ENCODE measurements around the gene COPG2.
"Not testable (repeated sequence)": the region's sequence is repeated elsewhere in the genome, so short reads cannot be mapped to it uniquely, and the experiment has no call there.

Gene COPG2

DNA sequence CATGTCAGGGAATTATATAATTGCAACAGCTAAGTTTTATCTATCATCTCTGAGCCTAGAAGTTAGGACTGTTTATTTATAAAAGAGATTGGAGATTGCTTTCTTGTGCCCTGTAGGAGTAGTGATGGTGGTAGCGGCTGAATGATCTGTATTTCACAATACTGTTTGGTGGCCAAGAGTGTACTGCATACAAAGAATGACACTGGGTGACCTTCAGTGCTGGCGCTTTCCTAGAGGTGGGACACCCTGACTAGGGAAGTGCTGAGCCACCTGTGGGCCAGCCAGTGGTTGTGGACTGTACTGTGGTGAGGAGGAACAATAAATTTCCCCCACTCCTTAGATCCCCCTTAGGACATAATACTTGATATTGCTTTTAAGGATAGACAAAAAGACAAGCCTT lies 53.0 kb downstream of the COPG2 start:
- Histone ChIP-seq H3K9me3 (ENCODE audit: control insufficient read depth, low read length) (no peaks in the 10 kb centered on the region), H3K4me1 (ENCODE audit: control insufficient read depth, insufficient read depth, low read length, poor library complexity, severe bottlenecking) (no peaks in the 10 kb centered on the region), H3K27ac (ENCODE audit: low read depth, low read length, severe bottlenecking) (no peak overlapping the region), H3K36me3 (ENCODE audit: control insufficient read depth, insufficient read depth, low read length) (peaks cover 37% of the 10 kb centered on the region), H3K4me3 (ENCODE audit: extremely low read depth, insufficient read depth, low read length, poor library complexity, severe bottlenecking) (no peak overlapping the region)
- 100% methylated on average over 1 to 2 of the region's 2 CpGs for WGBS, 2 experiments (ENCODE audit: insufficient coverage in 2 of 2)

DNA sequence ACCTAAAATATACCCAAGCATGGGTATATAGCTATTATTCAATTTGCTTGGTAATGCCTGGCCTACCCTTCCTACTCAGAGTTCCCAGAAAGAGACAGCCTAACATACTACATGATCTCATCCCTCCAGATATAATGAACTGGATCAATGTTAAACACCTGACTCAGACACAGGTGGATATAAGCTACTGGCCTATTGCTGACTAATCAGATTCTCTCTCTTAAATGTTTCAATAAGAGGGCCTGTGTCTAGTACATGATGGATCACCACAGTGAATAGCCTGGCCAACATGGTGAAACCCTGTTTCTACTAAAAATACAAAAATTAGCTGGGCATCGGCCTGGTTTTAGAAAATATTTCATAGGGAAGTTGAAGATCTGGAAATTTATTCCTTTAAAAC lies 54.1 kb downstream of the COPG2 start:
- no peak overlapping the region for H3K27ac ChIP-seq (ENCODE audit: low read depth, low read length, severe bottlenecking)
- no peaks in the 10 kb centered on the region for H3K9me3 ChIP-seq (ENCODE audit: control insufficient read depth, low read length)
- no peak overlapping the region for H3K4me3 ChIP-seq (ENCODE audit: extremely low read depth, insufficient read depth, low read length, poor library complexity, severe bottlenecking)
- H3K4me1 ChIP-seq (ENCODE audit: control insufficient read depth, insufficient read depth, low read length, poor library complexity, severe bottlenecking): no peaks in the 10 kb centered on the region
- H3K36me3 ChIP-seq (ENCODE audit: control insufficient read depth, insufficient read depth, low read length): peaks cover 45% of the 10 kb centered on the region
- no CpG with 5 or more reads among the region's 1 CpG for WGBS, 2 experiments (ENCODE audit: insufficient coverage in 2 of 2)

DNA sequence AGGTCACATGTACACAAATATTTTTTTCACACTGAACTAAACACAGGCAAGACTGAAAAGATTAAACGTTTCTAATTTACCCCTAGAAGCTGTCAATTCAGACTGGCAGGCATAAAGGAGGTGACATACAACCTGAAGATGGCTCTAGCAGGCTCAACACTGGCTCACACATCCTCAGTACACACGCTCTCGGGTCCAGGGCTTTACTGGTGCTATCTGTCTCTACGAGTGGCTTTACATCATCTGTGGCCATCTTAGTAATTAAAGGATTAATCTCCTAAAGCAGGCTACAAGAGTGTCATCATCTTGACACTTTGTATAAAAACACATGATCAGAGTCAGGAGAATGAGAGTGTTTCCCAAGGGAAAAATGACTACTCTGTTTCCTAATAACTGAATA lies 57.3 kb downstream of the COPG2 start:
- Histone ChIP-seq H3K27ac (ENCODE audit: low read depth, low read length, severe bottlenecking) (no peak overlapping the region), H3K9me3 (ENCODE audit: control insufficient read depth, low read length) (no peaks in the 10 kb centered on the region), H3K4me1 (ENCODE audit: control insufficient read depth, insufficient read depth, low read length, poor library complexity, severe bottlenecking) (no peaks in the 10 kb centered on the region), H3K36me3 (ENCODE audit: control insufficient read depth, insufficient read depth, low read length) (peaks cover 58% of the 10 kb centered on the region), H3K4me3 (ENCODE audit: extremely low read depth, insufficient read depth, low read length, poor library complexity, severe bottlenecking) (no peak overlapping the region)
- WGBS, 2 experiments (ENCODE audit: insufficient coverage in 2 of 2): 100% methylated on average over 1 of the region's 4 CpGs; no CpG with 5 or more reads in 1 of the 2 experiments

DNA sequence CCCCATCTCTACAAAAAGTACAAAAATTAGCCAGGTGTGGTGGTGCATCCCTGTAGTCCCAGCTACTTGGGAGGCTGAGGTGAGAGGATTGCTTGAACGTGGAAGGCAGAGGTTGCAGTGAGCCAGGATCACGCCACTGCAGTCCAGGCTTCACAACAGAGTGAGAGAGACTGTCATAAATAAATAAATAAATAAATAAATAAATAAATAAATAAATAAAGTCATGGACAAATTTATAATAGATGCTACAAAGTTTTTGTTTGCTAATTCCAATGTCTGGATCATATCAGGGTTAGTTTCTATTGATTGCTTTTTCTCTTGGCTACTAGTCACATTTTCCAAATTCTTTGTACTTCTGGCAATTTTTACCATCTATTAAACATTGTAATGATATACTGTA lies 61.5 kb downstream of the COPG2 start:
- not testable (repeated sequence) for H3K4me1 ChIP-seq (ENCODE audit: control insufficient read depth, insufficient read depth, low read length, poor library complexity, severe bottlenecking); H3K4me3 ChIP-seq (ENCODE audit: extremely low read depth, insufficient read depth, low read length, poor library complexity, severe bottlenecking); H3K27ac ChIP-seq (ENCODE audit: low read depth, low read length, severe bottlenecking); H3K9me3 ChIP-seq (ENCODE audit: control insufficient read depth, low read length)
- no CpG with 5 or more reads among the region's 2 CpGs for WGBS, 2 experiments (ENCODE audit: insufficient coverage in 2 of 2)
- H3K36me3 ChIP-seq (ENCODE audit: control insufficient read depth, insufficient read depth, low read length): peaks cover 43% of the 10 kb centered on the region

DNA sequence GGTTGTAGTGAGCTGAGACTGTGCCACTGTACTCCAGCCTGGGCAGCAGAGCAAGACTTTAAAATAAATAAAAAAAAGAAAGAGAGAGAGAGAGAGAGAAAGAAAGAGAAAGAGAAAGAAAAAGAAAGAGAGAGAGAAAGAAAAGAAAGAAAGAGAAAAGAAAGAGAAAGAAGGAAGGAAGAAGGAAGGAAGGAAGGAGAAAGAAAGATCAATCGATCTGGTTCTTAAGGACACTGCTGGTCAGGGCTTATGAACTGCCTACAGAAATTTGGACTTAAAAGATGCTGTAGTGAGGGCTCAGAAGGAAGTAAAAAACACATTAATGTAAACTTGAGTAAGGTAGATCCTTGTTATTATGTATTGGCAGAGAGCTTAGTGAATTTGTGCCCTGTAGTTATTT lies 62.4 kb downstream of the COPG2 start:
- 100% methylated on average over 1 of the region's 1 CpG for WGBS, 2 experiments (ENCODE audit: insufficient coverage in 2 of 2)
- peaks cover 35% of the 10 kb centered on the region for H3K36me3 ChIP-seq (ENCODE audit: control insufficient read depth, insufficient read depth, low read length)
- H3K4me1 ChIP-seq (ENCODE audit: control insufficient read depth, insufficient read depth, low read length, poor library complexity, severe bottlenecking): no peaks in the 10 kb centered on the region
- H3K4me3 ChIP-seq (ENCODE audit: extremely low read depth, insufficient read depth, low read length, poor library complexity, severe bottlenecking): no peak overlapping the region
- H3K9me3 ChIP-seq (ENCODE audit: control insufficient read depth, low read length): no peaks in the 10 kb centered on the region
- H3K27ac ChIP-seq (ENCODE audit: low read depth, low read length, severe bottlenecking): no peak overlapping the region

DNA sequence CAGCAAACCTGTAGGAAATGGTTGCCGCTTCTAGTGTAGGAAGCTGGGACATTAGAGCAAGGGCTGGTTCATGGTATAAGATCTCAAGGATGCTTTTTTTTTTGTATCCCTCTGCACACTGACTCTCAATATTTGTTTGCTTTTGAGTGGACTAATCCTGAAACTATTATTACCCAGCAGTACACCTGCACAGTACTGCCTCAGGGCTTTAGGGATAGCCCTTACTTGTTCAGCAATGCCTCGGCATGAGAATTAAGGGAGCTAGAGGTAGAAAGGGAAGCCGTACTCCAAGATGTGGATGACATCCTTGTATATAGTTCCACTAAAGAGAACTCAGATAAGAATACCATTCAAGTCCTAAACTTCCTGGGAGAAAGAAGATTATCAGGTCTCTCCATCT lies 70.5 kb downstream of the COPG2 start:
- H3K36me3 ChIP-seq (ENCODE audit: control insufficient read depth, insufficient read depth, low read length): no peaks in the 10 kb centered on the region
- H3K9me3 ChIP-seq (ENCODE audit: control insufficient read depth, low read length): no peaks in the 10 kb centered on the region
- H3K4me1 ChIP-seq (ENCODE audit: control insufficient read depth, insufficient read depth, low read length, poor library complexity, severe bottlenecking): no peaks in the 10 kb centered on the region
- H3K4me3 ChIP-seq (ENCODE audit: extremely low read depth, insufficient read depth, low read length, poor library complexity, severe bottlenecking): no peak overlapping the region
- H3K27ac ChIP-seq (ENCODE audit: low read depth, low read length, severe bottlenecking): no peak overlapping the region
- 100% methylated on average over 1 of the region's 3 CpGs for WGBS, 2 experiments (ENCODE audit: insufficient coverage in 2 of 2)

DNA sequence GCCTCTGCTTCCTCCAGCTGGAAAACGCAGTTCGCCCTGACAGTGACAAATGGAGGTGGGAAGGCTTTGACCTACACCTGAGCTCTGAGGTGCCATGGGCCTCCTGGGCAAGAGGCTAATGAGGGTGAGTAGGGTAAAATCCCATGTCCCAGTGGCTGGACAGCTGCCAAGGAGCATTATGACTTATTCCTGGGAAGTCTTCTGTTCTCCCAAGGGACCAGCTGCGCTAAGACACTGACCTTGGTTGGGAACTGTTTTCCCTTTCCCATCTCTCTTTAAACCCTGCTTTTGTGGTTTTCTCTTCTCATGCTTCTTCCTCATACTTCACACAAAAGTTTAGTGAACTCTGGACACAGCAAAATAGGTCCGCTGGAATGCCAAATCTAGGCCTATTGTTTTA lies 72.6 kb downstream of the COPG2 start:
- Histone ChIP-seq H3K9me3 (ENCODE audit: control insufficient read depth, low read length) (no peaks in the 10 kb centered on the region), H3K27ac (ENCODE audit: low read depth, low read length, severe bottlenecking) (no peak overlapping the region), H3K4me3 (ENCODE audit: extremely low read depth, insufficient read depth, low read length, poor library complexity, severe bottlenecking) (no peak overlapping the region), H3K4me1 (ENCODE audit: control insufficient read depth, insufficient read depth, low read length, poor library complexity, severe bottlenecking) (no peaks in the 10 kb centered on the region), H3K36me3 (ENCODE audit: control insufficient read depth, insufficient read depth, low read length) (no peaks in the 10 kb centered on the region)
- 84 to 100% methylated on average over 1 to 2 of the region's 4 CpGs for WGBS, 2 experiments (ENCODE audit: insufficient coverage in 2 of 2)

DNA sequence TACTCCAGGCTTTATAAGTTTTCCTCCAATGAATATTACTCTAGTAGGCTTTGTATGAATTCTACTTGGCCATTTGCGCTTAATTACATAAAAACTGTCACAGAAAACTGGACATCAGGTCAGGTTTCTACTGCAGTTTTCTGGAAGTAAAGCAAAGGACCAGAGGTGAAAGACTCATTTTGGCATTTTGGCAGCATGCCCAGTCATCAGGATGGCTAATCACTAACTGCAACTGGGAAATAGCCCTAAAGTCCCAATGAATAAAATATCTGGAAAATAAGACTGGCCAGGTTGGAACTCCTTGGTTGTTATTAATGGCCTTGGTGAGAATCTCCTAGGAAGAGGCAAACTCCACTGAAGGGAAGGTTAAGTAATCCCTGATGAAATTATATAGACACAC lies 75.5 kb downstream of the COPG2 start:
- Histone ChIP-seq H3K36me3 (ENCODE audit: control insufficient read depth, insufficient read depth, low read length) (no peaks in the 10 kb centered on the region), H3K4me3 (ENCODE audit: extremely low read depth, insufficient read depth, low read length, poor library complexity, severe bottlenecking) (no peak overlapping the region), H3K4me1 (ENCODE audit: control insufficient read depth, insufficient read depth, low read length, poor library complexity, severe bottlenecking) (no peaks in the 10 kb centered on the region), H3K9me3 (ENCODE audit: control insufficient read depth, low read length) (peaks cover 4% of the 10 kb centered on the region), H3K27ac (ENCODE audit: low read depth, low read length, severe bottlenecking) (no peak overlapping the region)
- WGBS, 2 experiments (ENCODE audit: insufficient coverage in 2 of 2): no CpG with 5 or more reads among the region's 1 CpG

DNA sequence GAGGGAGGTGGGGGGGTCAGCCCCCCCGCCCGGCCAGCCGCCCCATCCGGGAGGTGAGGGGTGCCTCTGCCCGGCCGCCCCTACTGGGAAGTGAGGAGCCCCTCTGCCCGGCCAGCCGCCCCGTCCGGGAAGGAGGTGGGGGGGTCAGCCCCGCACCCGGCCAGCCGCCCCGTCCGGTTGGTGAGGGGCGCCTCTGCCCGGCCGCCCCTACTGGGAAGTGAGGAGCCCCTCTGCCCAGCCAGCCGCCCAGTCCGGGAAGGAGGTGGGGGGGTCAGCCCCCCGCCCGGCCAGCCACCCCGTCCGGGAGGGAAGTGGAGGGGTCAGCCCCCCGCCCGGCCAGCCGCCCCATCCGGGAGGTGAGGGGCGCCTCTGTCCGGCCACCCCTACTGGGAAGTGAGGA lies 77.1 kb downstream of the COPG2 start:
- H3K4me1 ChIP-seq (ENCODE audit: control insufficient read depth, insufficient read depth, low read length, poor library complexity, severe bottlenecking); H3K27ac ChIP-seq (ENCODE audit: low read depth, low read length, severe bottlenecking); H3K9me3 ChIP-seq (ENCODE audit: control insufficient read depth, low read length); H3K36me3 ChIP-seq (ENCODE audit: control insufficient read depth, insufficient read depth, low read length); H3K4me3 ChIP-seq (ENCODE audit: extremely low read depth, insufficient read depth, low read length, poor library complexity, severe bottlenecking): not testable (repeated sequence)
- WGBS, 2 experiments (ENCODE audit: insufficient coverage in 2 of 2): 91 to 95% methylated on average over 7 to 12 of the region's 30 CpGs

DNA sequence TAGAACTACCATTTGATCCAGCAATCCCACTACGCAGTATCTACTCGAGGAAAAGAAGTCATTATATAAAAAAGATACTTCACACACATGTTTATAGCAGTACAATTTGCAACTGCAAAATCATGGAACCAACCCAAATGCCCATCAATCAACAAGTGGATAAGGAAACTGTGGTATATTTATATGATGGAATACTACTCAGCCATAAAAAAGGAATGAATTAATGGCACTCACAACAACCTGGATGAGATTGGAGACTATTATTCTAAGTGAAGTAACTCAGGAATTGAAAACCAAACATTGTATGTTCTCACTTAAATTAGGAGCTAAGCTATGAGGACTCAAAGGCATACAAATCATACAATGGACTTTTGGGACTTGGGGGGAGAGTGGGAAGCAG lies 82.6 kb downstream of the COPG2 start:
- not testable (repeated sequence) for H3K9me3 ChIP-seq (ENCODE audit: control insufficient read depth, low read length); H3K4me3 ChIP-seq (ENCODE audit: extremely low read depth, insufficient read depth, low read length, poor library complexity, severe bottlenecking); H3K27ac ChIP-seq (ENCODE audit: low read depth, low read length, severe bottlenecking); H3K4me1 ChIP-seq (ENCODE audit: control insufficient read depth, insufficient read depth, low read length, poor library complexity, severe bottlenecking); H3K36me3 ChIP-seq (ENCODE audit: control insufficient read depth, insufficient read depth, low read length)
- WGBS, 2 experiments (ENCODE audit: insufficient coverage in 2 of 2): no CpG with 5 or more reads among the region's 2 CpGs

DNA sequence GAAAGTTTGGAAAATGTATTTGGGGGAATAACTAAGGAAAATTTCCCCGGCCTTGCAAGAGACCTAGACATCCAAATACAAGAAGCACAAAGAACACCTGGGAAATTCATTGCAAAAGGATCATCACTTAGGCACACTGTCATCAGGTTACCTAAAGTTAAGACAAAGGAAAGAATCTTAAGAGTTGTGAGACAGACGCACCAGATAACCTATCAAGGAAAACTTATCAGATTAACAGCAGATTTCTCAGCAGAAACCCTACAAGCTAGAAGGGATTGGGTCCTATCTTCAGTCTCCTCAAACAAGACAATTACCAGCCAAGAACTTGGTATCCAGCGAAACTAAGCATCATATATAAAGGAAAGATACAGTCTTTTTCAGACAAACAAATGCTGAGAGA lies 93.4 kb downstream of the COPG2 start:
- H3K27ac ChIP-seq (ENCODE audit: low read depth, low read length, severe bottlenecking); H3K9me3 ChIP-seq (ENCODE audit: control insufficient read depth, low read length); H3K4me1 ChIP-seq (ENCODE audit: control insufficient read depth, insufficient read depth, low read length, poor library complexity, severe bottlenecking); H3K36me3 ChIP-seq (ENCODE audit: control insufficient read depth, insufficient read depth, low read length); H3K4me3 ChIP-seq (ENCODE audit: extremely low read depth, insufficient read depth, low read length, poor library complexity, severe bottlenecking): not testable (repeated sequence)
- WGBS, 2 experiments (ENCODE audit: insufficient coverage in 2 of 2): 78% methylated on average over 2 of the region's 3 CpGs; no CpG with 5 or more reads in 1 of the 2 experiments

DNA sequence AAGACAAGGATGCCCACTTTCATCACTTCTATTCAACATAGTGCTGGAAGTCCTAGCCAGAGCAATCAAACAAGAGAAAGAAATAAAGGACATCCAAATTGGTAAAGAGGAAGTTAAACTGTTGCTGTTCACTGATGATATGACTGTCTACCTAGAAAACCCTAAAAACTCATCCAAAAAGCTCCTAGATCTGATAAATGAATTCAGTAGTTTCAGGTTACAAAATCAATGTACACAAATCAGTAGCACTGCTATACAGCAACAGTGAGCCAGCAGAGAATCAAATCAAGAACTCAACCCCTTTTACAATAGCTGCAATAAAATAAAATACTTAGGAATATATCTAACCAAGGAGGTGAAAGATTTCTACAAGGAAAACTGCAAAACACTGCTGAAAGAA lies 98.4 kb downstream of the COPG2 start:
- H3K4me1 ChIP-seq (ENCODE audit: control insufficient read depth, insufficient read depth, low read length, poor library complexity, severe bottlenecking); H3K36me3 ChIP-seq (ENCODE audit: control insufficient read depth, insufficient read depth, low read length); H3K27ac ChIP-seq (ENCODE audit: low read depth, low read length, severe bottlenecking); H3K4me3 ChIP-seq (ENCODE audit: extremely low read depth, insufficient read depth, low read length, poor library complexity, severe bottlenecking); H3K9me3 ChIP-seq (ENCODE audit: control insufficient read depth, low read length): not testable (repeated sequence)

Measured in mesodermal cell (in vitro differentiated cells).